ENCODE data around the gene CLIP2. TPM values are rescaled to one million over a fixed set of nuclear protein-coding genes. Genes with fewer than 3 reads are reported as not detected.
"Not testable (repeated sequence)": the region's sequence is repeated elsewhere in the genome, so short reads cannot be mapped to it uniquely, and the experiment has no call there.

Gene CLIP2
- total RNA-seq, 1 donor from 2014 or later, result 24.1 TPM

- Histone ChIP-seq H3K4me3 (no peak overlapping the region), H3K27ac (no peak overlapping the region), H3K36me3 (peaks cover 20% of the 10 kb centered on the region), H3K9me3 (no peaks in the 10 kb centered on the region), H3K27me3 (ENCODE audit: low read depth) (no peaks in the 10 kb centered on the region), H3K4me1 (no peaks in the 10 kb centered on the region)
- intact Hi-C loops (cut with DNase I), result no loop called here
- DNase-seq, result no peak
- TF ChIP-seq CTCF (IDR thresholded peaks at IDR 0.05), result no peak
- no peak for ATAC-seq
Observed at GRCh38 chr7:74376256-74377036, 87.2 kb downstream of the CLIP2 start.

GRCh38 chr7:74379938-74380337 lies 90.7 kb downstream of the CLIP2 start:
- Histone ChIP-seq H3K27ac (no peak overlapping the region), H3K4me3 (no peak overlapping the region), H3K9me3 (no peaks in the 10 kb centered on the region), H3K4me1 (no peaks in the 10 kb centered on the region), H3K36me3 (peaks cover 20% of the 10 kb centered on the region), H3K27me3 (ENCODE audit: low read depth) (no peaks in the 10 kb centered on the region)
- intact Hi-C loops (cut with DNase I), result no loop called here
- no peak for DNase-seq
- no peak for TF ChIP-seq CTCF (IDR thresholded peaks at IDR 0.05)
- ATAC-seq, result no peak

- intact Hi-C loops (cut with DNase I), result no loop called here
- Histone ChIP-seq H3K27me3 (ENCODE audit: low read depth) (no peaks in the 10 kb centered on the region), H3K4me1 (no peaks in the 10 kb centered on the region), H3K9me3 (no peaks in the 10 kb centered on the region), H3K36me3 (peaks cover 17% of the 10 kb centered on the region), H3K27ac (no peak overlapping the region), H3K4me3 (no peak overlapping the region)
- DNase-seq (no peak), ATAC-seq (no peak)
- no peak for TF ChIP-seq CTCF (IDR thresholded peaks at IDR 0.05)
Observed at GRCh38 chr7:74380720-74381119, 91.5 kb downstream of the CLIP2 start.

- peaks cover 21% of the 10 kb centered on the region for H3K36me3 ChIP-seq
- H3K4me1 ChIP-seq; DNase-seq; ATAC-seq; intact Hi-C loops (cut with DNase I); H3K4me3 ChIP-seq; H3K27ac ChIP-seq; H3K9me3 ChIP-seq; H3K27me3 ChIP-seq (ENCODE audit: low read depth): not testable (repeated sequence)
Observed at GRCh38 chr7:74384086-74384485, 94.9 kb downstream of the CLIP2 start.

- H3K36me3 ChIP-seq, result peaks cover 27% of the 10 kb centered on the region
- H3K4me1 ChIP-seq; ATAC-seq; H3K4me3 ChIP-seq; DNase-seq; H3K27me3 ChIP-seq (ENCODE audit: low read depth); H3K9me3 ChIP-seq; intact Hi-C loops (cut with DNase I); H3K27ac ChIP-seq: not testable (repeated sequence)
Observed at GRCh38 chr7:74384854-74385253, 95.6 kb downstream of the CLIP2 start.

GRCh38 chr7:74387606-74388005 lies 98.4 kb downstream of the CLIP2 start:
- H3K27me3 ChIP-seq (ENCODE audit: low read depth), result no peaks in the 10 kb centered on the region
- DNase-seq, result no peak
- intact Hi-C loops (cut with DNase I), result no loop called here
- no peak for ATAC-seq
- peaks cover 38% of the 10 kb centered on the region for H3K36me3 ChIP-seq
- no peak overlapping the region for H3K4me3 ChIP-seq
- no peak overlapping the region for H3K27ac ChIP-seq
- H3K4me1 ChIP-seq, result no peaks in the 10 kb centered on the region
- no peaks in the 10 kb centered on the region for H3K9me3 ChIP-seq
- no peak for TF ChIP-seq CTCF (IDR thresholded peaks at IDR 0.05)

Measured in lower lobe of right lung (tissue), 2 donors.